Caki2 (cell line): ENCODE results near the gene KCNIP2. TPM values are rescaled to one million over a fixed set of nuclear protein-coding genes. Genes with fewer than 3 reads are reported as not detected.
"Not testable (repeated sequence)": the region's sequence is repeated elsewhere in the genome, so short reads cannot be mapped to it uniquely, and the experiment has no call there.

Experiments used
- DNase-seq: peaks from one replicate; pipeline ENCODE4 v3.0.0-alpha.2; 2015; ENCODE audit warnings: low read depth
- in situ Hi-C: cut with HindIII; loops from 2 replicates; pipeline ENCODE4 v1.10.0; 2016; ENCODE audit warnings: low sequenced_read_pairs, low pct_unique_long_range_greater_than_20kb, mixed read lengths
- total RNA-seq: library from RNA; depleted of rRNA; stranded (reverse); fragments of >200 nt; shearing (Covaris generic); gene quantifications from 2 replicates; pipeline ENCODE4 v1.2.3, GENCODE V29; 2014; ENCODE audit warnings: low replicate concordance

Gene KCNIP2
- total RNA-seq, 1 experiment from 2014 or later: 0.20 TPM

- in situ Hi-C loops: no loop called here
- DNase-seq: no peak
Observed at GRCh38 chr10:101803511-101803910, 40.1 kb downstream of the KCNIP2 start.

DNA sequence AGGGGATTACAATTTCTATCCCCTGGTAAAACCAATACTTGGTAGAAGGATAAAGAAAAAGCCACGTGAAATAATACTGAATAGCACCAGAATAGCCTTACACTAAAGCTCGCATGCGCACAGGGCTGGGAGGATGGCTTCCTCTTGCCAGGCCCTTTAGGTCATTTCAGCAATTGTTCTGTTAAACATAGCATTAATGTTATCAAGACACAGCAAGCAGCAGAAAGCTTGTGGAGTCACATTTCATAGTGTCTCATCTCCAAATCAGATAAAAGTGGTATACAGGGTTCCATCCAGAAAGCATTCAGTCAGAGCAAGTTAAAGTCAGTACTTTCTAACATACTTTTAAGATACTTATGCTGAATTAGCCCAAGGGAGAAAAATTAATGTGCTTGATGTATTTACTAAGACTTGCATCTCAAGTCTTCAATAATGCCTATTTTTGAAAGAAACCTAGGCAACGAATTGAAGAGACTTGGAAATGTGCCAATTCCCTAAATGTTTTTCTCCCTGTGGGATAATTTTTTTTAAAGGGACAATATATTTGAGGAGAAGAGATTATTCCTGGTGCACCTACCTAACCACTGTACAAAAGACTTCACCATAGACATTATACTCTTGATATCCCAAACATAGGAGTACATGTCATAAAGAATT is 46.1 kb downstream of the KCNIP2 start:
- DNase-seq: no peak
- in situ Hi-C loops: no loop called here

- no peak for DNase-seq
- in situ Hi-C loops: no loop called here
Observed at GRCh38 chr10:101793526-101793925, 50.1 kb downstream of the KCNIP2 start.

DNA sequence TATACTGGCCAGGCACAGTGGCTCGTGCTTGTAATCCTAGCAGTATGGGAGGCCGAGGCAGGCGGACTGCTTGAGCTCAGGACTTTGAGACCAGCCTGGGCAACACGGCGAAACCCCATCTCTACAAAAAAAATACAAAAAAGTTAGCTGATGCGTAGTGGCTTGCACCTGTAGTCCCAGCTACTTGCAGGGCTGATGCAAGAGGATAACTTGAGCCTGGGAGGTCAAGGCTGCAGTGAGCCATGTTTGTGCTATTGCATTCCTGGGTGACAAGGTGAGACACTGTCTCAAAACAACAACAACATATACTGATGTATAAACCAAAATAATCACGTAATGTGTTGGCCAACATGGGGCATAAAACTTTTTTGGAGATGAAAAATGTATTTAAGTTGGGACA is 53.9 kb downstream of the KCNIP2 start:
- in situ Hi-C loops: no loop called here
- no peak for DNase-seq

DNA sequence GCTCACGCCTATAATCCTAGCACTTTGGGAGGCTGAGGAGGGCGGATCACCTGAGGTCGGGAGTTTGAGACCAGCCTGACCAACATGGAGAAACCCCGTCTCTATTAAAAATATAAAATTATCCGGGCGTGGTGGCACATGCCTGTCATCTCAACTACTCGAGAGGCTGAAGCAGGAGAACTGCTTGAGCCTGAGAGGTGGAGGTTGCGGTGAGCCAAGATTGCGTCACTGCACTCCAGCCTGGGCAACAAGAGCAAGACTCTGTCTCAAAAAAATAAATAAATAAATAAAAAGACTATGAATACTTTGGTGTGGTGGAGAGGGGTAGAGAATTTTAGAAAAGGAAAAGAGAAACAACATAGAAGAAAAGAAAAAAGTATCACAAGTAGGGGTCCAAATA is 54.4 kb downstream of the KCNIP2 start:
- in situ Hi-C loops, DNase-seq: not testable (repeated sequence)

GRCh38 chr10:101785801-101786200 is 57.8 kb downstream of the KCNIP2 start:
- DNase-seq: no peak
- in situ Hi-C loops: no loop called here

DNA sequence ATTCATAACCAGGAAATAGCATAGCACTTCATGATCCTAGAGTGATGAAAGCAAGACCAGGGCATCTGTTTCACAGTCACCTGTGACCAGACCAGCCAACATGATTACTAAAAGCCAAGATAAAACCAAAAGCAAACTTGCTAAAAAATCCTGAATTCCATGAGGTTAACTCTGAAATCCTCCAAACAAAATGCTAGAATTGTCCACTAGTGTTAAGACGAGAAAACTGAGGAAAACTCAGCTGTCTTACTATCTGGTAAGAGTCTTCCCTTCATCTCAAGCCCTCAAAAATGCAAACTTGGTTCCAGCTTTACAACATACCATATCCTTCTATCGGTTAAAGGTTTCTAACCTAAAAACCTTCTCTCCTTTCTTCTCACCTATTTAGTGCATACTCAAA is 59.0 kb downstream of the KCNIP2 start:
- in situ Hi-C loops: no loop called here

DNA sequence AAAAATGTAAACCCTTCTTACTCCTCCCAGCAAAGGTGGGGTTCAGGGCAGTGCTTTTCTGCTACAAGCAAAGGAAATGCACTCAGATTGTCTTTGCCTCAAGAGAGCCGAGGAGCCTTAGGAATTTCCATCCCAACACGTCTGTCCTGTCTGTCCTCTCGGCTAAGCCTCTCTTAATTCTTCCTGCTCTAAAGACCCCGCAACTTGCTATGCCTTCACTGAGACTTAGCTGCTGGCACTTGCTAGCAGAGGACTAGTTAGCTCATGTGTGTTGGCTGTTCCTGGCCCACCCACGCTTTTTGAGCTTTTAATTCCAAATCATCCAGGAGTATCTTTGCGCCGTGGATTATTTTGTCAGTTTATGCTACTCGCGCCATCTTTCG is 59.9 kb downstream of the KCNIP2 start:
- in situ Hi-C loops: no loop called here
- no peak for DNase-seq

More for the DNA sequence above, 59.0 kb downstream of the KCNIP2 start:
- DNase-seq: no peak

DNA sequence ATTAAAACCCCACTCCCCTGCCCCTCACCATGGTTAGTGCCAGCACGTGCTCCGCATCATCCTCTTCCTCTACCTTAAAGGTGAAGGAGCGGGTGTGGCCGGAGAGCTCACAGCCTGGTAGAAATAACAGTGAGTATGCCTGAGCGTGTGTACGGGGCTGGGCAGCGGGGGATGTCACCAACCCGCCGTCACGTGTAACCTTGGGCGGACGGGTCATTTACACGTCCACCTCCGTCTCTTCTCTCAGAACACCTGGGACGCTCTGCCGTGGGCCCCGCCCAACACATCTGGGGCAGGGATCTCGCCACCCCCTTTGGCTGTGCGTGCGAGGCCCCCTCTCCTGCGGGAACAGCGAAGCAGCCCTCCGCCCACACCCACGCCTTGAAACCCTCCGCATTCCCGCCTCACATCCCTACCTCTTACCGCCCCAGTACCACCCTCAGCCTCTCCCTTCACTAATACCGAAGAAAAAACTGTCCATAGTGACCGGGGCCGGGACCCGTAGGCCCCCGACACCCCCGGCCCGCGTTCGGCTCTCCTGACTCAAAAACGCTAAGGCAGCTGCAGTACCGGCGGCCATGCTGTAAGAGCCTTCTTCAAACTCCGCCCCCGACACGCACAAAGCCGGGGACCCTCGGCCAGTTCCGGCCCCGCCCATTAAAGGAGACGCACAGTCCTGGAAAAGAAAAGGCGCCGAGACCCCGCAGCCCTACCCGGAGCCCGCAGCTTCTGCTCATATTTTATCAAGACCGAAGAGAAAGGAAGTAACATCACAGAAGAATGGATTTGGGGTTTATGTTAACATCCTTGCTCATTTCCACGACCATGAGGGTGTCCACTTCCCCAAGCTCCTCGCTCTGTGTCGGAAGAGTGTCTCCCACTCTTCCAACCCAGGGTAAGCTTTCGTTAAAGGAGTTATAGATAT is 60.5 kb downstream of the KCNIP2 start, which contains the start of gene NPM3:
Gene NPM3 (minus strand): TSS at position 636 of the 925 bp plus-strand sequence. CDS start 56 bp downstream, at position 580.
- DNase-seq: peak; percentile 72
- in situ Hi-C loops: no loop called here

GRCh38 chr10:101781984-101782810 is 61.4 kb downstream of the KCNIP2 start:
- in situ Hi-C loops: no loop called here
- DNase-seq: no peak

GRCh38 chr10:101781655-101781983 is 62.0 kb downstream of the KCNIP2 start:
- no peak for DNase-seq
- in situ Hi-C loops: no loop called here

GRCh38 chr10:101780818-101781654 is 62.6 kb downstream of the KCNIP2 start:
- DNase-seq: peak; percentile 39
- in situ Hi-C loops: no loop called here

- in situ Hi-C loops: no loop called here
- DNase-seq: no peak
Observed at GRCh38 chr10:101780187-101780817, 63.3 kb downstream of the KCNIP2 start.

DNA sequence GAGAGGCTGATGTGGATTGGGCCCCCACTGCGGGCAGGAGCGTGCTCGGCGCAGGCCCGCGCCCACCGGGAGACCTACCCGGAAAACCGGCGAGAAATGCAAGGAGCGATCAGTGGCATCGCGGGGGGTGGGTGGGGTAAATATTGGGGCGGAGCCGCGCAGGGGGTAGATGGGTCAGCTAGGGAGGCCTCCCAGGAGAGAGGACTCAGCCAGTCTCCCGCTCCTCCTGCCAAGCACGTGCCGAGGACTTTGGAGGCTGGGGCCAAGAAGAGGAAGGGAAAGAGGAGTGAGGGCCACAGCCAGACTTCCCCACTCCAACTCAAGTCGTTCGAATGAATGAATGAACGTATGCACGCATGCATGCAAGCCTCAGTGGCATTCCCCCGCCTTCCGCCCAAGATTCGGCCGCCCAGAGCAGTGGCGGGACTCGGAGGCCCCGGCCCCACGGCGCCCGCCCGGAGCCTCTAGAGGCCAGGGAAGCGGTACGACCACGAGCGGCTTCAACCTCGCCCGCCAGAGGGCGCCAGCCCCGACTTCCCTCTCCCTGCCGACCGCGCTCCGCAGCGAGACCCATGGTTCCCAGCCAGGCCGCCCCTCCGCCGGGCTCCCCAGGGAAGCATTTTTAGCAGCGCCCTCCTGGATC is 63.9 kb downstream of the KCNIP2 start:
- DNase-seq: peak; percentile 31
- in situ Hi-C loops: no loop called here

GRCh38 chr10:101778781-101779543 is 64.6 kb downstream of the KCNIP2 start:
- in situ Hi-C loops: no loop called here
- DNase-seq: no peak

GRCh38 chr10:101778151-101778780 is 65.3 kb downstream of the KCNIP2 start:
- in situ Hi-C loops: no loop called here
- DNase-seq: no peak
